Activated CD8-positive, alpha-beta memory T cell treated with anti-CD3 and anti-CD28 coated beads, Interleukin-2, amount 50 U/mL, for 24 hours (primary cell): ENCODE results near the gene RAB3GAP2.
"Not testable (repeated sequence)": the region's sequence is repeated elsewhere in the genome, so short reads cannot be mapped to it uniquely, and the experiment has no call there.

Experiments
- DNase-seq: peaks from one replicate; pipeline ENCODE4 v3.0.0-alpha.2; 2020; ENCODE audit errors: extremely low read depth

RAB3GAP2 gene

GRCh38 chr1:220272047-220272840 is at the start of gene RAB3GAP2:
Gene RAB3GAP2, minus strand, starts transcription at chr1:220272453. Its CDS starts 116 bp downstream, at chr1:220272337.
- DNase-seq: peak; percentile 92

- no peak for DNase-seq
Measured at GRCh38 chr1:220321758-220322157, 49.5 kb upstream of the RAB3GAP2 start.

- DNase-seq: no peak
Measured at GRCh38 chr1:220320709-220321108, 48.5 kb upstream of the RAB3GAP2 start.

- DNase-seq: no peak
Measured at GRCh38 chr1:220318673-220319072, 46.4 kb upstream of the RAB3GAP2 start.

- no peak for DNase-seq
Measured at GRCh38 chr1:220317161-220317560, 44.9 kb upstream of the RAB3GAP2 start.

GRCh38 chr1:220316305-220316704 is 44.1 kb upstream of the RAB3GAP2 start:
- DNase-seq: no peak

GRCh38 chr1:220315070-220315839 is 43.0 kb upstream of the RAB3GAP2 start:
- DNase-seq: no peak

- DNase-seq: no peak
Measured at GRCh38 chr1:220313576-220313975, 41.3 kb upstream of the RAB3GAP2 start.

- not testable (repeated sequence) for DNase-seq
Measured at GRCh38 chr1:220310147-220310546, 37.9 kb upstream of the RAB3GAP2 start.

- DNase-seq: no peak
Measured at GRCh38 chr1:220307607-220308006, 35.4 kb upstream of the RAB3GAP2 start.

- DNase-seq: no peak
Measured at GRCh38 chr1:220306339-220306738, 34.1 kb upstream of the RAB3GAP2 start.

GRCh38 chr1:220303871-220304270 is 31.6 kb upstream of the RAB3GAP2 start:
- no peak for DNase-seq

GRCh38 chr1:220301630-220302029 is 29.4 kb upstream of the RAB3GAP2 start:
- DNase-seq: no peak

- no peak for DNase-seq
Measured at GRCh38 chr1:220300442-220301121, 28.3 kb upstream of the RAB3GAP2 start.

GRCh38 chr1:220299337-220299736 is 27.1 kb upstream of the RAB3GAP2 start:
- DNase-seq: no peak

- DNase-seq: no peak
Measured at GRCh38 chr1:220298470-220299205, 26.4 kb upstream of the RAB3GAP2 start.

GRCh38 chr1:220296981-220297380 is 24.7 kb upstream of the RAB3GAP2 start:
- no peak for DNase-seq

- DNase-seq: no peak
Measured at GRCh38 chr1:220294846-220295301, 22.6 kb upstream of the RAB3GAP2 start.

- DNase-seq: no peak
Measured at GRCh38 chr1:220291580-220291979, 19.3 kb upstream of the RAB3GAP2 start.

- DNase-seq: no peak
Measured at GRCh38 chr1:220290140-220290761, 18.0 kb upstream of the RAB3GAP2 start.

- DNase-seq: no peak
Measured at GRCh38 chr1:220287129-220287528, 14.9 kb upstream of the RAB3GAP2 start.
